ENCODE data around the gene LMNTD1.
"Not testable (repeated sequence)": the region's sequence is repeated elsewhere in the genome, so short reads cannot be mapped to it uniquely, and the experiment has no call there.

Gene LMNTD1, protein sequence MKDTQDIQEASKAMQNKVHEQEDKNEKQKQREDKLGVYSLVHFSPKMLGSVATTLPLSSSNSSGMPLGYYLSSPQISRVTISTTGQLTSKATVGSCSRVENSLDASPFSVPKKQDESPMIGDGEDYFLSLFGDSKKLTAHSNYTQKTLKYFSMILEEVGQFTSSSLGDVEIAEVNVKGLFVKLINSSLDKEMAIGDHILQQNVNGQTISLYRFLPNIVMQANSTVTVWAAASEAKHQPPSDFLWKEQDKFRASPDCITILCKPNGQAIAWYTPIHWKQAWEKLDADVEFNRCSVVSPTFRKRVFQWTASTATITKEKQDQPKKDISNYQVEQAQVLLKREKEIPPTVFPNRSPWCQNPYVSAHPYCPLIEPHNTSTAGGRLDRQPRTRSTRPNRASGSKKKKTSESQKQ

GRCh38 chr12:25553098-25553497 lies at the start of gene LMNTD1:
LMNTD1 (minus strand) TSS chr12:25553283; CDS start chr12:25552959, 324 bp downstream.
- no peak for DNase-seq

- DNase-seq = no peak
Observed at GRCh38 chr12:25598956-25599355, 45.9 kb upstream of the LMNTD1 start.

- DNase-seq = not testable (repeated sequence)
Observed at GRCh38 chr12:25595496-25595895, 42.4 kb upstream of the LMNTD1 start.

GRCh38 chr12:25594376-25594775 lies 41.3 kb upstream of the LMNTD1 start:
- DNase-seq = no peak

DNA sequence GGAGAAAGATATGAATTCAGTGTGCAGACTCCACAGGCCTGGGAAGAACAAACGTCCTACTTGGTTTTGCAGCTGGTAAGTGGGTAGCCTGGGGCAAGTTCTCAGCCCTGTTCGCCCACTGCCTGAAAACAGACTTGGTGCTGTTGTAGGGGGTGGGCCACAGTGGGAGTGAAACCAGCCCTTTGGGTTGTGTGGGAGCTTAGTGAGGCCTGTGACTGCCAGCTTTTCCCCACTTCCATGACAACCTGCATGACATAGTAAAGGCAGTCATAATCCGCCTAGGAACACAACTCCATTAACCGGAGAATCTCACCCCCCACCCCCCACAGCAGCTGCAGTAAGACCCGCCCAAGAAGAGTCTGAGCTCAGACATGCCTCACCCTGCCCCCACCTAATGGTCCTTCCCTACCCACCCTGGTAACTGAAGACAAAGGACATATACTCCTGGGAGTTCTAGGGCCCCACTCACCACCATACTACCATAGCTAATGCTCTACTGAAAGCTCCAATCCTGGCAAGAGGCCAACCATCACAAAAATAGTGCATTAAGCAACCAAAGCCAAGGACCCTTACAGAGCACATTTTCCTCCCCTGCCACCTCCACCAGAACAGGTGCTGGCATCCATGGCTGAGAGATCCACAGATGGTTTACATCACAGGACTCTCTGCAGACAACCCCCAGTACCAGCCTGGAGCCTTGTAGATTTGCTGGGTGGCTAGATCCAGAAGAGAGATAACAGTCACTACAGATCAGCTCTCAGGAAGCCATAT lies 39.8 kb upstream of the LMNTD1 start:
- no peak for DNase-seq

DNA sequence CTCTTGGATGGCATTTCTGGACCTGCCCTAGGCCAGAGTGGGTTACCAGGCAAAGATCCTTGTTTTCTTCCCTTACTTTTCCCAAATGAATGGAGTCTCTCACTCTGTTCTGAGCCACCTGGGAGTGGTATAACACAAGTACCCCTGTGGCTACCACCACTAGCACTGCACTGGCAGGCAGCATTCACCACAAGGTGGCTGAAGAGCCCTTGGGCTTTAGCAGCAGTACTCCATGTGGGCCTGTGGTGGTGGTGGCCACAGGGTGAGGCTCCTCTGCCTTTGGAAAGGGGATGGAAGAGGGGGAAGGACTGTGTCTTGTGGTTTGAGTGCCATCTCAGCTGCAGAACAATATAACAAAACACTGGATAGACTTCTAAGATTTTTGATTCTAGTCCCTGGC lies 38.1 kb upstream of the LMNTD1 start:
- no peak for DNase-seq

DNA sequence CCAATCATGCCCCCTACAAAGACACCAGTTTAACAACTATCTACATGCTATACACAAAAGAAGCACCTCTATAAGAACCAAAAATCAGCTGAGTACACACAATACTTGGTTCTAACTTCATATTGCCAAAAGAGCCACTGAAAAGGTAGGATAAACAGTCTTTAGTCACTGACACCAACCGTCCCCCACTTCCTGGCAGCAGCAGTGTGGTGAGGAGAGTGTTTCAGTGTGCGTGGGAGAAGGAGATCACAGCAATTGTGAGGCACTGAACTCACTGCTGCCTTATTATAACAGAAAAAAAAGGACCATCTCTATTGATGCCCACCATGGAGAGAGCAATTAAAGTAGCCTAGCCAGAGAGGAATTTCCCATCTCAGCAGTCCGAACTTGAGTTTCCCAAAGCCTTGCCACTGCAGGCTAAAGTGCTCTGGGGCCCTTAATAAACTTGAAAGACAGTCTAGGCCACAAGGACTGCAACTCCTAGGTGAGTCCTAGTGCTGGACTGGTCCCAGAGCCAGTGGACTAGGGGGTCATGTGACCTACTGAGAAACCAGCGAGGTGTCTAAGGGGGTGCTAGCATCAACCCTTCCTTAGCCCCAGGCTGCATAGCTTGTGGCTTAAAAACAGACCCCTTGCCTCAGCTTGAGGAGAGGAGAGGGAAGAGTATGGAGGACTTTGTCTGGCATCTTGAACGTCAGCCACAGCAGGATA lies 37.1 kb upstream of the LMNTD1 start:
- DNase-seq = no peak

GRCh38 chr12:25587346-25587745 lies 34.3 kb upstream of the LMNTD1 start:
- no peak for DNase-seq

DNA sequence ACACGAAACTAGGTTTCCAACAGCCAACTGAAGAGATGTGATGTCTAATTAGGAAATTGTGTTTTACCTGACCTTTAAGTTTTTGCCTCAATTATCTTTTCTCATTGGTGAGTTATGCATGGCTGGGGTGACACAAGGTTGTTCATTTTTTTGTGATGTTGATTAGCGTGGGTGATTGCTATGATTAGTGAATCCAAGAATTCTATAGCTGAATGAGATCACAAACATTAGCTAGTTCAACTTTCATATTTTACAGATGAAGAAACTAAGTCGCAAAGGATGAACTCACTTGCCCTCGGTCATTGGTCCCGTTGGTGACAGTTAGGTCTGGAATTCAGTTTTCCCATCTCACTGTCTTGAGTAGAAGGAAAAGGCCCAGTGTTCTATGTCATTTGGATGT lies 32.6 kb upstream of the LMNTD1 start:
- no peak for DNase-seq

DNA sequence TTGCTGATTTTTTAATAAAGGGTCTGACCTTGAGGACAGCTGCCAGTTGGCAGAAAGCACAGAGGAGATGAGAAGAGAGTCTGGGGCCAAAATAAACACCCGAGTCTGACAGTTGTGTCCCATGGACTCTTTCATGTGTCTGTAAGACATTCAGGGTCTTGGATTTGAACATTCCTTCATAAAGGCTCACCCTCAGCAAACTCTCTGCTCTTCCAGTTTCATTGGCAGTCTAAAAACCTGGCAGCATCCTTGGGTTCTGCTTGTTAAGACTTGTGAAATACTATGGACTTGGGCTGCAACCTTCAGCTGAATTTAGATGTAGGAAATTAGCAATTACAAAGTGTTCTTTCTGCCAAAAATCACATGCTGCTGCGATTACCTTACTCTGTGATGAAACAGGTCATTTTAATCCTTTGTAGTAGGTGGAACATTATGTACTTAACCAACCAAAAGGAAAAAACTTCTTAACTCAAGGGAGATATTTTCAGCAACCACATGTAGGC lies 32.0 kb upstream of the LMNTD1 start:
- DNase-seq = no peak

DNA sequence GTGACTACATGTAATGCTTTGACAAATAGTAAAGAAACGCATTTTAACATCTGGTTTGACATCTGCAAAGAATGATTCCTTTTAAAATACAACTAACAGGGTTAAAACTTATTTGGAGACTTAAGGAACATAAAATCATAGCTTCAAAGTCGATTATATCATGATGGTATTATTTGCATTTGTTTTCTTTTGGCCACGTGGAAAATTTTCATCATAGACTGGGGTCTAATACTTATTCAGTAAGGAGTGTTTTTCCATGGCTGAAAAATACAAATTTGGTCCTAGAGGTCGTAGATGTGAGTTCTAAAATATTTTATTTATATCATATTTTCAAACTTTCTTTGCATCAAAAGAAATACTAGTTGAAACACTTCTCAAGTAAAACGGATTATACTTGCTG lies 31.5 kb upstream of the LMNTD1 start:
- DNase-seq = no peak

- no peak for DNase-seq
Observed at GRCh38 chr12:25583545-25583944, 30.5 kb upstream of the LMNTD1 start.

GRCh38 chr12:25581067-25581466 lies 28.0 kb upstream of the LMNTD1 start:
- DNase-seq = no peak

DNA sequence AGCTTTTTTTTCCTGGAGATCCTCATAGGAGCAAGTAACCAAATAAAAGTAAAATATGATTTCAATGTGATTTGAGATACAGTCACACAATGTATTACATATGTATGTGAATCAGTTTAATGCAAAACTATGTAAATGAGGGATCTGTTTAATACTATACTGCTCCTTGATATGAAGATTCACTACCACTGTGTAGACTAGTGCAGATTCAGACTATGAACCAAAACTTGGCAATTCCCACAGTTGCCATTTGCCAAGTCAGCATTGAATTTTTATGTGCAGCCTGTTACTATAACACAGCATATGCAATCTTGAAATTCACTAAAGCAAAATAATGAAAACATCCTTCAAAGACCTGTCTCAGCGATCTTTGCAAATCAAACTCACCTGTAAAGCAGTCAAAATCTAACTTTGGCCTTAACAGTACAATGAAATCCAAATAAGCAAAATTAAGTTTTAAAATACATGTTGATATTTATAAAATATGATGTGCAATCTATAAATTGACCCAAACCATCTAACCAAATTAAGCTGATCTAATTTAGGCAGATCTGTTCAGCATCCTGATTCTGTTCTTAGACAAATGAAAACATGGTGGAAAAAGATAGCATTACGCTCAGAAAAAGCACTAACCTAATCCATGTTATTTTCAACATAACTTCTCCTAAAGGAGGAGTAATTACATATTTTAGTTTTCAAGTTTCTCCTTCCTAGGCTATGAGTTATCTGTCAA lies 25.5 kb upstream of the LMNTD1 start:
- DNase-seq = no peak

- DNase-seq = no peak
Observed at GRCh38 chr12:25574761-25575160, 21.7 kb upstream of the LMNTD1 start.

- no peak for DNase-seq
Observed at GRCh38 chr12:25573346-25573745, 20.3 kb upstream of the LMNTD1 start.

- no peak for DNase-seq
Observed at GRCh38 chr12:25570418-25570817, 17.3 kb upstream of the LMNTD1 start.

- no peak for DNase-seq
Observed at GRCh38 chr12:25566202-25566949, 13.3 kb upstream of the LMNTD1 start.

- no peak for DNase-seq
Observed at GRCh38 chr12:25558586-25558985, 5.5 kb upstream of the LMNTD1 start.

- DNase-seq = no peak
Observed at GRCh38 chr12:25557830-25558436, 4.8 kb upstream of the LMNTD1 start.

GRCh38 chr12:25556153-25556552 lies 3.1 kb upstream of the LMNTD1 start:
- DNase-seq = no peak

Measured in NCI-H2029 treated with DMSO at 0.1 percent for 48 hours (cell line).